Ovary (tissue), 9 donors: ENCODE results near the gene TIPARP. TPM values are rescaled to one million over a fixed set of nuclear protein-coding genes. Genes with fewer than 3 reads are reported as not detected.
"Not testable (repeated sequence)": the region's sequence is repeated elsewhere in the genome, so short reads cannot be mapped to it uniquely, and the experiment has no call there.

Experiments
- DNase-seq, 5 donors: peaks; one replicate each; pipeline ENCODE4 v3.0.0-alpha.2; 2019 to 2020
- H3K27ac ChIP-seq, 2 donors: fragments of 200-600 bp; one replicate each; pipeline versions ENCODE4 v1.5.1 to v1.8.0; 2019 to 2022
- H3K27me3 ChIP-seq: fragments of 200-600 bp; one replicate; pipeline ENCODE4 v1.8.0; 2022
- H3K36me3 ChIP-seq: fragments of 200-600 bp; sonication (generic); one replicate; pipeline ENCODE4 v1.5.1; 2019
- H3K4me1 ChIP-seq: one replicate; pipeline ENCODE4 v1.8.1; 2013; ENCODE audit warnings: mild to moderate bottlenecking, moderate library complexity; ENCODE audit not compliant: insufficient read depth
- H3K4me3 ChIP-seq: fragments of 200-600 bp; sonication (generic); one replicate; pipeline ENCODE4 v1.5.1; 2017
- H3K9me3 ChIP-seq, 2 donors: fragments of 200-600 bp in 1 of 2; sonication (generic) in 1 of 2; one replicate each; pipeline versions ENCODE4 v1.5.1 to v1.8.1; 2013 to 2019; ENCODE audit warnings: mild to moderate bottlenecking in 1 of 2, moderate library complexity in 1 of 2
- CTCF ChIP-seq, 3 donors: fragments of 450-650 bp in 2 of 3; fragments of 200-600 bp in 1 of 3; IDR thresholded peaks; one replicate each; pipeline versions ENCODE4 v1.5.1 to v1.8.0; 2016 to 2022; ENCODE audit warnings: antibody characterized with exemption in 3 of 3, mild to moderate bottlenecking in 1 of 3
- EP300 ChIP-seq: sonication (generic); formaldehyde crosslinking; IDR thresholded peaks from one replicate; pipeline ENCODE4 v1.6.1; 2017; ENCODE audit warnings: antibody characterized with exemption
- POLR2A ChIP-seq: fragments of 450-650 bp; IDR thresholded peaks from one replicate; pipeline ENCODE4 v1.6.1; 2017; ENCODE audit warnings: antibody characterized with exemption, mild to moderate bottlenecking, moderate library complexity
- WGBS, 3 donors: extraction: QIAGEN DNeasy Blood & Tissue Kit in 1 of 3; methylation state at CpG; one replicate each; pipeline versions ENCODE4 v1.1.5 to v1.1.7; 2013 to 2017; 5-methylcytosine and 5-hydroxymethylcytosine counted together
- intact Hi-C, 4 donors: fragments of 100-400 bp; cut with DNase I; formaldehyde crosslinking; loops; one replicate each; pipeline versions ENCODE4 v1.11.0 to v1.15.1; 2022 to 2023
- polyA plus RNA-seq, 2 donors: library from polyadenylated mRNA; stranded (reverse); fragments of 200-250 nt in 1 of 2; fragments of 350-450 nt in 1 of 2; fragmentation: Illumina TruSeq in 1 of 2; extraction: RNeasy Lipid Tissue Mini Kit (QIAGEN cat#74804) in 1 of 2; gene quantifications; one replicate each; pipeline ENCODE4 v1.2.3, GENCODE V29; 2013 to 2014
- total RNA-seq, 7 donors: library from RNA; depleted of rRNA in 2 of 7; stranded (reverse); fragments of >200 nt in 2 of 7; fragmentation: NEBNext Ultra II Directional in 3 of 7; extraction: Animal tissue kit (Norgen Biotek cat#: 25700) in 3 of 7; gene quantifications; one replicate each; pipeline versions ENCODE4 v1.1.0 to v1.2.4, GENCODE V29; 2016 to 2023
- donor health status: DM: no; HTN: no; CAD: no; lungs with moderate emphysema.
- donor health status: DM: no; HTN: no; CAD: no.
- donor health status: Bipolar disorder and iron deficiency.
- donor health status: DM: yes; HTN: yes; CAD: no.
- donor health status: DM: no; HTN: no; CAD: no.
- donor health status: DM: yes; HTN: yes; CAD: no.

Gene TIPARP
- total and polyA plus RNA-seq, 9 donors: 11.3 to 109 (median 46.1) TPM

GRCh38 chr3:156729460-156730179 is 55.2 kb downstream of the TIPARP start:
- Histone ChIP-seq H3K9me3 (no peaks in the 10 kb centered on the region), H3K4me1 (no peaks in the 10 kb centered on the region), H3K4me3 (no peak overlapping the region), H3K27ac (no peak overlapping the region), H3K36me3 (no peaks in the 10 kb centered on the region), H3K27me3 (no peaks in the 10 kb centered on the region)
- intact Hi-C loops: no loop called here
- 63 to 82% (median 76%) methylated on average over 2 of the region's 2 CpGs for WGBS, 3 donors
- no peak for TF ChIP-seq POLR2A
- TF ChIP-seq CTCF (IDR thresholded peaks at IDR 0.05): no peak
- TF ChIP-seq EP300: no peak
- DNase-seq: no peak

GRCh38 chr3:156731813-156732212 is 57.4 kb downstream of the TIPARP start:
- Histone ChIP-seq H3K4me1 (no peaks in the 10 kb centered on the region), H3K9me3 (no peaks in the 10 kb centered on the region), H3K27me3 (no peaks in the 10 kb centered on the region), H3K27ac (no peak overlapping the region), H3K4me3 (no peak overlapping the region), H3K36me3 (no peaks in the 10 kb centered on the region)
- no peak for TF ChIP-seq EP300
- TF ChIP-seq CTCF (IDR thresholded peaks at IDR 0.05): no peak
- TF ChIP-seq POLR2A: no peak
- intact Hi-C loops: no loop called here
- no peak for DNase-seq

- no peaks in the 10 kb centered on the region for H3K4me1 ChIP-seq
- no peak for DNase-seq
- no peaks in the 10 kb centered on the region for H3K36me3 ChIP-seq
- H3K27me3 ChIP-seq: no peaks in the 10 kb centered on the region
- no peak for TF ChIP-seq EP300
- TF ChIP-seq POLR2A: no peak
- no peak for TF ChIP-seq CTCF (IDR thresholded peaks at IDR 0.05)
- no peaks in the 10 kb centered on the region for H3K9me3 ChIP-seq
- intact Hi-C loops: no loop called here
- no peak overlapping the region for H3K4me3 ChIP-seq
- H3K27ac ChIP-seq: no peak overlapping the region
- WGBS, 3 donors: 63 to 71% (median 64%) methylated on average over 6 of the region's 6 CpGs
Measured at GRCh38 chr3:156732261-156732660, 57.9 kb downstream of the TIPARP start.

GRCh38 chr3:156732715-156733421 is 58.5 kb downstream of the TIPARP start:
- intact Hi-C loops: no loop called here
- H3K36me3 ChIP-seq: no peaks in the 10 kb centered on the region
- no peak overlapping the region for H3K27ac ChIP-seq
- no peaks in the 10 kb centered on the region for H3K27me3 ChIP-seq
- H3K4me1 ChIP-seq: no peaks in the 10 kb centered on the region
- no peak for DNase-seq
- TF ChIP-seq CTCF (IDR thresholded peaks at IDR 0.05): no peak
- no peak for TF ChIP-seq EP300
- WGBS, 3 donors: 93 to 95% (median 93%) methylated on average over 4 of the region's 4 CpGs
- no peak overlapping the region for H3K4me3 ChIP-seq
- H3K9me3 ChIP-seq: no peaks in the 10 kb centered on the region

GRCh38 chr3:156734661-156735060 is 60.3 kb downstream of the TIPARP start:
- DNase-seq, H3K27ac ChIP-seq, H3K27me3 ChIP-seq, intact Hi-C loops, H3K9me3 ChIP-seq, H3K4me1 ChIP-seq, H3K36me3 ChIP-seq, H3K4me3 ChIP-seq: not testable (repeated sequence)
- 32 to 38% (median 33%) methylated on average over 3 of the region's 3 CpGs for WGBS, 3 donors
